IPS DF 19.7 (cell line): ENCODE data around the gene TNS3.
"Not testable (repeated sequence)": the region's sequence is repeated elsewhere in the genome, so short reads cannot be mapped to it uniquely, and the experiment has no call there.

Experiments used
- DNase-seq: peaks from one replicate; pipeline ENCODE4 v3.0.0-alpha.2; 2013; ENCODE audit warnings: low read depth, low spot score

TNS3 gene

DNA sequence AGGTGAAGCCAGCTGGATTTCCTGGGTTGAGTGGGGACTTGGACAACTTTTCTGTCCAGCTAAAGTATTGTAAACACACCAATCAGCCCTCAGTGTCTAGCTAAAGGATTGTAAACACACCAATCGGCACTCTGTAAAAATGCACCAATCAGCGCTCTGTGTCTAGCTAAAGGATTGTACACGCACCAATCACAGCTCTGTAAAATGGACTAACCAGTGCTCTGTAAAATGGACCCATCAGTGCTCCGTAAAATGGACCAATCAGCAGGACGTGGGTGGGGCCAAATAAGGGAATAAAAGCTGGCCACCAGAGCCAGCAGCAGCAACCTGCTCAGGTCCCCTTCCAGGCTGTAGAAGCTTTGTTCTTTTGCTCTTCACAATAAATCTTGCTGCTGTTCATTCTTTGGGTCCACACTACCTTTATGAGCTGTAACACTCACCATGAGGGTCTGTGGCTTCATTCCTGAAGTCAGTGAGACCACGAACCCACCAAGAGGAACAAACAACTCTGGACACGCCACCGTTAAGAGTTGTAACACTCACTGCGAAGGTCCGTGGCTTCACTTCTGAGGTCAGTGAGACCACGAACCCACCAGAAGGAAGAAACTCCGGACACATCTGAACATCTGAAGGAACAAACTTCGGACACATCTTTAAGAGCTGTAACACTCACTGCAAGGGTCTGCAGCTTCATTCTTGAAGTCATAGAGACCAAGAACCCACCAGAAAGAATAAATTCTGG lies 21.8 kb upstream of the TNS3 start:
- not testable (repeated sequence) for DNase-seq

DNA sequence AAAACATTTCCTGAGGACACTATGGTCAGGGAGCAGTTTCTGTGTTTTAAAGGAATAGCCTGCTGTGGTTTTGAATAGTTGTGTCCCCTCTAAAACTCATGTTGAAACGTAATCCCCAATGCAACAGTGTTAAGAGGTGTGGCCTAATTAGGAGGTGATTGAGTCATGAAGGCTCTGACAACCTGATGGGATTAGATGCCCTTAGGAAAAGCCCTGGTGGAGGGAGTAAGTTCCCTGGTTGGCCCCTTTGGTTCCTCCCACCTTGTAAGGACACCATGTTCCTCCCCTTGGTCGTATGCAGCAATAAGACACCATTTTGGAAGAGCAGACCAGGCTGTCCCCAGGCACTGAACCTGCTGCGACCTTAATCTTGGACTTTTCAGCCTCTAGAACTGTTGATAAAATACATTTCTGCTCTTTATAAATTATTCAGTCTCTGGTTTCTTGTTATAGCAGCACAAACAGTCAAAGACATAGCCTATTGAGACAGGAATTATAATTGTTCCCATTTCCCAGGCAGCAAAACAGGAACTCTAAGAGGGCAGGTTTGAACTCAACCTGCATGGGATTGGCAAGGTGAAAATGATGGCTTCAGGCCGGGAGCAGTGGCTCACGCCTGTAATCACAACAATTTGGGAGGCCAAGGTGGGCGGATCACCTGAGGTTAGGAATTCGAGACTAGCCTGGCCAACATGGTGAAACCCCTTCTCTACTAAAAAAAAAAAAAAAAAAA lies 20.5 kb upstream of the TNS3 start:
- no peak for DNase-seq

DNA sequence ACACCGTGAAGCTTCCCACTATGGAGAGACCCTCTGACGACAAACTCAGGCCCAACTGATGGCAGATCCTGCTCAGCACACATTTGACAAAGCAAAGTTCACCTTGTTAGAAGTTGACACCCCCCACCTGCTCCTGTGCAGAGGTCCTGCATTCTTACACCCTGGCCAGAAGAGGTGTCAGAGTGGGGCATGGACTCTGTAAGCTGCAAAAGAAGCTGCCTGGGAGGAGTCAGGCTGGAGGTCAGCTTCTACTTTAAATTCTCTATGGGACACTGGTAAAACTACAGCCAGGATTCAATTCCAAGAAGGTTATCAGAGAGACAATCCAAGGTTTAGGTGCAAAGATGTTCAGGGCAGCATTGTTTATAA lies 20.0 kb upstream of the TNS3 start:
- no peak for DNase-seq

DNA sequence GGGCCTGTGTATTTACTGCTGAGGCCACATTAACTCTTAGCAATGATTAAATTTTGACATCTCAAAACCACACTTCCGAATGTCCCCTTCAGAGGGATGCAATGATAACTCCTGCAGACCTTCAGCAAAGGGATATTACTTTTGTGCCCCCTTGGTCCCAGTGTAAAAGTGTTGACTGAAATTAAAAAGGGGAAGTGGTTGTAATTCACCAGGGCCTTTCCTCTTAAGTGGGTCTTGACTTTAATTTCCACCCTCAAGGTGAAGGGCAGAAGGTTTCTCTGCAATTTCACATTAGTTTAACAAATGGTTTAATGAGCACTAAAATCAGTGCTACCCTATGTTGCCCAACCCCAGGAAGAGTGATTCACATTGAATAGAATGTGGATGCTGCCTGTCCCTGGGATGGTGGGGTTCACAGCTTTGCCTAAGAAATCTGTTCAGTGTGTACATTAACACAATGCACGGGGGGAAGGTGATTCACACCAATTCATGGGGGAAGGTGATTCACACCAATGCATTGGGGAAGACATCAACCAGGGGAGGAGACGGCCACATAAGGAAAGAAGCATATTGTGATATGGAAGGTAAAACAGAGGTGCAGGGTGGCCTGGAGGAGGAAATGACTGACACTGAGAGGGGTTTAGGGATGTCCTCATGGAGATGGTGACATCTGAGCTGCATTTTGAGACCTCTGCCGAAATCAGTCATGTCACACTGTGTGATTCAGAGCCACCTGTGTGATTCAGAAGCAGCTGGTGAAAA lies 19.4 kb upstream of the TNS3 start:
- DNase-seq = no peak

DNA sequence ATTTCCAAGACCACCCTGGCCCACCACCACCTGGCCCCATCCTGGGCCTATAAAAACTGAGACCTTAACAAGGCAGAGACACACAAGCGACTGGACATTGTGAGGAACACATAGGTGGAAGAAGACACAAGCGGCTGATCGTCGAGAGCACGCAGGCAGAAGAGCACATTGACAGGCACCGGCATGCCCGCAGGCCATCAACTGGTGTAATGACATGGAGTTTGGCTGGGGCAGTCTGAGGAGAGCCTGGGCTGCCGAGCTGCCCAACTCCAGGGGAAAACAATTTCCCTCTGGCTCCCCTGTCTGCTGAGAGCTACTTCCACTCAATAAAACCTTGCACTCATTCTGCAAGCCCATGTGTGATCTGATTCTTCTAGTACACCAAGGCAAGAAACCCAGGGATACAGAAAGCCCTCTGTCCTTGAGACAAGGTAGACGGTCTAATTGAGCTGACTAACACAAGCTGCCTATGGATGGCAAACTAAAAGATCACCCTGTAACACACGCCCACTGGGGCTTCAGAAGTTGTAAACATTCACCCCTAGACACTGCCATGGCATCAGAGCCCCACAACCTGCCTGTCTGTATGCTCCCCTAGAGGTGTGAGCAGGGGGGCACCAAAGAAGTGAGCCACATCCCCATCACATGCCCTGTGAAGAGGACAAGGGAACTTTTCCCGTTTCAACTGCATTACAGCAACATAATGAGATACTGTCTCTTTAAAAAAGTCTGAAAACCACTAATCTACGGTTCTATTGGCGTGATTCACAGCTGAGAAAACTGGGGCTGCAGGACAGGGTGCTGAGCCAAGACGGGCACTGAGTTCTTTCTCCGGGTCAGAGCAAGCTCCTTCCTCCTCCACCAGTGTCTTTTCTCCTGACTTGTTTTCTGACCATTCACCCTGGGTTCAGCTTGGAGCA lies 18.5 kb upstream of the TNS3 start:
- DNase-seq = no peak

- no peak for DNase-seq
Observed at GRCh38 chr7:47597379-47597778, 15.5 kb upstream of the TNS3 start.

- DNase-seq = no peak
Observed at GRCh38 chr7:47596502-47597202, 14.7 kb upstream of the TNS3 start.

DNA sequence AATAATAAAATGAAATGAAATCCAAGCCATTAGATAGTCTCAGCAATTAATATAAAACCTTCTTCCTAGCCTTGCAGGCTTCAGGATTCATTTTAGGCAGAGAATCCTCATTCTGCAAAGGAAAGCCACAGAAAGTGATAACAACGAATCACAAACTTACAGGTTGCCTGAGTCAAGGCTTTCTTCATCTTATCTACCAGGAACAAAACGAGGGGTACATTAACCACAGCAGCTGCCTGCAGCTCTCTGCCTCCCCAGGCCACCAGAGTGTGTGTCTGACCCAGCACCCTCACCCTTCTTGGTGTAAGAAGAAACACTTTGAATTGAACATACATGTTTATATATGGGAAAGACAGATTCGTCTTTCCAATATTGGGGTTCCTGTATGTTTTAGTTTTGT lies 12.5 kb upstream of the TNS3 start:
- DNase-seq = no peak

DNA sequence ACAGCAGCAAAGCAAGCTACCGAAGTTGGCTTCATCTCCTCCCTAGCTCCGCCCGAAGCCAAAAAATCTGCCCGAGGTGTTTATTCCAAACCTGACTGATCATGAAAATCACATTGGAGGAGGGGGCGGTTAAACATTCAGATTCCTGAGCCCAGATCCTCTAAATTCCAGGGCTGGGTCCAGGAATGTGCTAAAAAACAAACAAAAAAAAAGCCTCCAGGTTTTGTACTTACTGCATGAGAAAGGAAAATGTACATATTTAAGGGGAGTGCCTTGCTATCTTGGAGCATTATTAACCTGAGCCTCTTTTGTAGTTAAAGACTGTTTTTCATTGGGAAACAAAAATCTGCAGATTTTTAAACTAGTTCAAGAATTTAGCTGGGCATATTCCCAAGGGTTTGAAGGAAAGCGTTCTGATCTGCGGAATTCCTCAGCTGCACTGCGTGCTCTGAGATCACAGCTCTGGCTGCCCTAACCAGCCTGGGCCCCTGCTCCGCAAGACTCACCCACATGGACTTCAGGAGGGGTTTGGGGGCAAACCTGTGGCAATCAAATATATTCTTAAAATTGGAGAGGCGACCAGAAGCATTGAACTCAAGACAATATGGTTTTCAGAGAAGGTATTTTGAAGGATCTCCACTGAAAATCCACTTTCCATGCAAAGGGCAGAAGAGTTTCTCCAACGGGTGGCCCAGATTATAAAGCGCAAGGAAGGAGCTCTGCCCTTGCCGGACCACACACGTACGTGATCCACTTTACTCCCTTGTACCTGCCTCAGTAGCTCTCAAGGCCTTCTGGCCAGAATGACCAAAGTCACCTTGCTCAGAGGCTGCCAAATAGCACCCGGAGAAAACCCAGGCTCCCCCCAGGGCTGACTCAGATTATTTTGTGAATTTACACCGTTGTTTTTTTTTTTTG lies 10.0 kb upstream of the TNS3 start:
- DNase-seq = no peak

DNA sequence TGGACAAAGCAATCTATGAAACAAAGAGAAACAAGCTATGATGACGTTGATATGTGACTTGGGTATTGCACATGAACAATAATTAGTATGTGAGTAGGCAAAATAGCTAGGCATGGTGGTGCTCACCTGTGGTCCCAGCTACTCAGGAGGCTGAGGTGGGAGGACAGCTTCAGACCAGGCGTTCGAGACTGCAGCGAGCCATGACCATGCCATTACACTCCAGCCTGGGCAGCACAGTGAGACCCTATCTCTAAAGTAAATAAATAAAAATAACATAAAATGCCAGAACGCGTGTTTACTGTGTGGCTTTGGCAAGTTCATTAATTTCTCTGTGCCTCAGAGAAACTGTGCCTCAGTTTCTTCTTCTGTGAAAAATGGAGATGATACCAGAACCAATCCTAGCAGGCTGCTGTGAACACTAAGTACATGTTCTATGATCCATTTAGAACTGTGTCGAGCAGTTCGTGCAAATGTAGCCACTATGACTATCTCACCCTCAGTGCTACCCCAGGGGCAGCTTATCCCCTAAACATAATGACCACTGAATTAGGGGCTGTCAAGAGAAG lies 9.3 kb upstream of the TNS3 start:
- no peak for DNase-seq

GRCh38 chr7:47590215-47590614 lies 8.3 kb upstream of the TNS3 start:
- DNase-seq = not testable (repeated sequence)

DNA sequence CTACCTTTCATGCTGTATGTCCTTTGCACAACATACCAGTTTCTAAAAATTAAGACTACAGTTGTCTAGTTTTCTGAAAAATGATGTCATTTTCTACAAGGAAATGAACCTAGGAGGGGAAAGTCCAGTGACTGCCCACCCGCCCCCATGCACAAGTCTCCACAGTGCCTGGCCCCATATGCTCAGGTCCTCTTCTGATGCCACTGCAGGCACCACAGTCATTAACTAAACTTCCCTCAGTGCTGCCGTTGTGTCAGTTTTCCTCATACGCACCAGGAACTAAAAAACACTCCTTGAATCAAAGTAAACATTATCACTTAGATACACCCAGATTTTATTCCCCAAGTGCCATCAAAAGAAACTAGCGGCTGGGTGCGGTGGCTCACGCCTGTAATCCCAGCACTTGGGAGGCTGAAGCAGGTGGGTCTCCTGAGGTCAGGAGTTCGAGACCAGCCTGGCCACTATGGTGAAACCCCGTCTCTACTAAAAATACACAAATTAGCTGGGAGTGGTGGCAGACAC lies 6.9 kb upstream of the TNS3 start:
- DNase-seq = no peak

DNA sequence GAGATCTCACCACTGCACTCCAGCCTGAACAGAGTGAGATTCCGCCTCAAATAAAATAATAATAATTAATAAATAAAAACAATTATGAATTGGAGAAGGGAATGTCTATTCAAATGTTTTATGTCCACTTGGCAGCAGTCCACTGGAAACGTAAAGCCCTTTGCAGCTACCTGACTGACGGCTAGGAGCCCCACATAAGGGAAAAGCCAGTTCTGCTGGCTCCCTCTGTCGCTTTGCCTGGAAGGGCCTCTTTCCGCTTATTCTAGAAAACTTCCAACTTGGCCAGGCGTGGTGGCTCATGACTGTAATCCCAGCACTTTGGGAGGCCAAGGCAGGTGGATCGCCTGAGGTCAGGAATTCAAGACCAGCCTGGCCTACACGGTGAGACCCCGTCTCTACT lies 6.1 kb upstream of the TNS3 start:
- no peak for DNase-seq

- DNase-seq = no peak
Observed at GRCh38 chr7:47587351-47587750, 5.4 kb upstream of the TNS3 start.

- DNase-seq = no peak
Observed at GRCh38 chr7:47586925-47587324, 5.0 kb upstream of the TNS3 start.

DNA sequence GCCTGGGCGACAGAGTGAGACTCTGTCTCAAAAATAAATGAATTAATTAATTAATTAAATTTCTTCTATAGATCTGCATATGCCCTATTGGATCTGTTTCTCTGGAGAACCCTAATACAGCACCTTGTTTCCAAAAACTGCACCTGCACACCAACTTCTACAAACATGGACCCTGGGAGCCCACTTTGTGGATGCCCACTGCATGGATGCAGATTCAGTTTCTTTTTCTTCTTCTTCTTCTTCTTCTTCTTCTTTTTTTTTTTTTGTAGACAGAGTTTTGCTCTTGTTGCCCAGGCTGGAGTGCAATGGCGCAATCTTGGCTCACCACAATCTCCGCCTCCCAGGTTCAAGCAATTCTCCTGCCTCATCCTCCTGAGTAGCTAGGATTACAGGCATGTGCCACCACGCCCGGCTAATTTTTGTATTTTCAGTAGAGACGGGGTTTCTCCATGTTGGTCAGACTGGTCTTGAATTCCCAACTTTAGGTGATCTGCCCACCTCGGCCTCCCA lies 4.3 kb upstream of the TNS3 start:
- DNase-seq = not testable (repeated sequence)

DNA sequence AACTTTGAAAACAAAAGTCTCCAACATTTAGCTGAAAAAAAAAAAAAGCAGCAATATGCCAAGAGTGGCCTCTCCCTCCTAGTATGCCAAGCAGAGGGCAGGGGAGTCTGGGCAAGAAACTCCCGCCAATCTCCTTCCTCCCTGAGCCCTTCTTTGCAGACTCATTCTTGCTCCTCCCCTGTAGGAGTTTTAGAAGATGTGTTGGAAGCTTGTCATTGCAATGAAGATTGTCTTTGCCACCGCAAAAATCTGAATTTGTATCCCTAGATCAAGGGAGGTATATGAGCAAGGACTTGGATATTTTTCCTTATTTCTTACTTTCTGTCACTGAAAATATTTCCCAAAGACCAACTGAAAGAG lies 2.6 kb upstream of the TNS3 start:
- DNase-seq = no peak

DNA sequence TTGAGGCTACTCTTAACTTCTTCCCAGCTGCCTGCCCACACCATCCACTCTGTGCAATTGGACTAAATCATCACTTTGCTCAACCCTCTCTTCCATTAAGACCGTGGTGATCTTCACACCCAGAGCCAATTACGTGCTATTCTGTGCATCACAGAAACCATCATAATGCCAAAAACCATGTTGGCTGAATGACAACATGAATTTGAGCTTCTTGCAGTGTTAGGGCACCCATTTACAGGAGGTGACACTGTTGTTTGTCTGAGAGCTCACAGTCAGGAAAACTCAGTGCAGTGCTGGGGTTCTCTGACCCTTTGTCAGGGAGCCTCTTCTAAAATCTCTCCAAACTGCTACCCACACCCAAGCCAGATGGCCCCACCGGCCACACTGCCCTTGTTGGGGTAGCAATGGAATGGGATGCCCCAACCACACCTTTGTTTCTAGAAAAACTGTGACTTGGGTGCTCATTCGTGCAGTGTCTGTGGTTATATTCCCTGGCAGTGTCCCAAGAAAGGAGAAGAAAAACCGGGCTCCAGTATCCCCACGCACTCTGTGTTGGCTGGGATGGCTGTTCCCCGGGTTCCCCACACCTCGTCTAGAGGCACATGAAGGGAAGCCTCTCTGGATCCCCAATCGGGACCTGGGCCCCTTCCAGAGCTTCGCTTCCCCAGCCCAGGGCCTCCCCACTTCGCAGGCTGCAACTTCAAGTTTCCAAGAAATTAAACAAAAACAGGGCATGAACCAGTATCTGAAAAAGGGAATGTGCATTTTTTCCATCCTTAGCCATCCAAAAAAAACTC lies 2.0 kb upstream of the TNS3 start:
- DNase-seq = no peak
